ENCODE results near the gene CANT1. TPM values are rescaled to one million over a fixed set of nuclear protein-coding genes. Genes with fewer than 3 reads are reported as not detected.

CANT1 gene
- total RNA-seq, 1 experiment from 2014 or later, result 97.1 TPM

GRCh38 chr17:79027925-79028491, 18.4 kb upstream of the CANT1 start:
- Histone ChIP-seq H3K79me2 (ENCODE audit: insufficient read depth, low read length) (no peaks in the 10 kb centered on the region), H3K9me3 (ENCODE audit: control insufficient read depth in 1 of 2, insufficient read depth in 1 of 2, low read depth in 1 of 2, low read length in 2 of 2) (no peaks in the 10 kb centered on the region), H3K4me2 (ENCODE audit: low read length) (peak overlapping the region; percentile 92), H3K9me2 (ENCODE audit: insufficient read depth) (no peaks in the 10 kb centered on the region), H2AFZ (ENCODE audit: low read depth, low read length, poor library complexity, severe bottlenecking) (peak overlapping the region; percentile 33), H3K27me3 (ENCODE audit: insufficient read depth, low read length) (no peaks in the 10 kb centered on the region), H4K20me1 (ENCODE audit: insufficient read depth) (no peaks in the 10 kb centered on the region), H3K36me3 (ENCODE audit: control insufficient read depth in 1 of 2, insufficient read depth in 2 of 2, low read length in 2 of 2) (no peaks in the 10 kb centered on the region), H3K9ac (ENCODE audit: low read length) (peak overlapping the region; percentile 53), H3K4me3 (replicated peaks in 1 of 2; ENCODE audit: low read depth in 1 of 2, low read length in 2 of 2) (peak overlapping the region in 1 of 2 experiments; percentile 56; a peak in 1 of 4 replicates), H3K4me1 (ENCODE audit: control insufficient read depth in 1 of 2, insufficient read depth in 2 of 2, low read length in 2 of 2) (peaks cover 45 to 59% of the 10 kb centered on the region in 2 experiments), H3K27ac (ENCODE audit: low read depth, low read length) (peak overlapping the region; percentile 40; the same call in 1 of the 2 replicates)
- POLR2A ChIA-PET, result no interaction called here
- TF ChIP-seq SRF (IDR thresholded peaks at IDR 0.05; ENCODE audit: low read depth) (no peak), SIN3A (IDR thresholded peaks at IDR 0.05; ENCODE audit: low read depth) (no peak)
- intact Hi-C loops (cut with micrococcal nuclease), result loop anchor here (2.0 kb wide), 1 partner anchor 15 kb away; no protein-coding TSS in a partner anchor
- RAD21 ChIA-PET (ENCODE audit: low non-redundant PET in 1 of 2, low total read pairs in 2 of 2, uncharacterized antibody in 2 of 2, unreplicated experiment in 2 of 2), result interaction anchor here in 1 of 2 experiments (1.2 kb wide), 1 partner anchor 14 kb away, joined by 4 read pairs; no protein-coding TSS in a partner anchor
- DNase-seq (ENCODE audit: low read depth, low spot score), result no peak
- CTCF ChIA-PET, result interaction anchor here (0.9 to 5.0 kb wide), 12 partner anchors 8 to 365 kb away, joined by 3 to 44 read pairs (median 4); partner anchors contain the start of genes CANT1 and ENGASE
- no peak for ATAC-seq
- BruUV-seq (replicated peaks), result no TSS peak

DNA sequence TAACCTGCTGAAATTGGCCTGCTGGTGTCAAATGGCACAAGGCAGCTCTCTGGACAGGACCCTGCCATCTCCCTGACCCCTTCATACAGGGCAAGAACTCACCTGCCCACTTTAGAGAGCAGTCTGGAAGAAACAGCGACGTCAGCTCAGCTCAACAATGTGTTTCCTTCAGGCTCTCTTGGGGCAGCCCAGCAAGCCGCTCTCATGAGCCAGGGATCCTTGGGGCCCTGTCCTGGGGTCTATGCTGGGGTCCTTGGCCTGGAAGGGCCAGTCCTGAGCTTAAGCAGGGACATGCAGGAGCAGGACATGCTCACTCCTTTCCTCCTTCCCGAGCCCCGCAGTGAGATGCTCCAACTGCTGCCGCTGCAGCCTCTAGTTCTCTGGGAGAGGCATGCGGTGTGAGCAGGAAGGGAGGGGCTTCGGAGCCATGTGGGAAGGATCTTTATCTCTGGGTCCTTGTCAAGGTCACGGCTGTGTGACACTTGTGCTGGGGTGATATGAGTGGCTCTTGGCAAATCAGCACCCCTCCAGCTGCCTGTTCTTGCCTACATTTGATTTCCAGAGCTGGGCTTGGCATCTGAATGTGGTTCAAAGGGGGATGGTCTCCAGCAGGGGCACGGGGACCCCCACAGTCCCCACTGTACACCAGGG, 17.8 kb upstream of the CANT1 start:
- BruUV-seq (replicated peaks), result TSS peak; percentile 30
- no peak for DNase-seq (ENCODE audit: low read depth, low spot score)
- Histone ChIP-seq H3K4me3 (replicated peaks in 1 of 2; ENCODE audit: low read depth in 1 of 2, low read length in 2 of 2) (peak overlapping the region; percentile 30 to 56), H2AFZ (ENCODE audit: low read depth, low read length, poor library complexity, severe bottlenecking) (peak overlapping the region; percentile 33), H3K36me3 (ENCODE audit: control insufficient read depth in 1 of 2, insufficient read depth in 2 of 2, low read length in 2 of 2) (no peaks in the 10 kb centered on the region), H3K4me2 (ENCODE audit: low read length) (peak overlapping the region; percentile 92), H3K27me3 (ENCODE audit: insufficient read depth, low read length) (no peaks in the 10 kb centered on the region), H4K20me1 (ENCODE audit: insufficient read depth) (no peaks in the 10 kb centered on the region), H3K9me2 (ENCODE audit: insufficient read depth) (no peaks in the 10 kb centered on the region), H3K27ac (ENCODE audit: low read depth, low read length) (peak overlapping the region; percentile 40; the same call in 1 of the 2 replicates), H3K9ac (ENCODE audit: low read length) (peak overlapping the region; percentile 53), H3K79me2 (ENCODE audit: insufficient read depth, low read length) (no peaks in the 10 kb centered on the region), H3K9me3 (ENCODE audit: control insufficient read depth in 1 of 2, insufficient read depth in 1 of 2, low read depth in 1 of 2, low read length in 2 of 2) (no peaks in the 10 kb centered on the region), H3K4me1 (ENCODE audit: control insufficient read depth in 1 of 2, insufficient read depth in 2 of 2, low read length in 2 of 2) (peaks cover 45 to 59% of the 10 kb centered on the region in 2 experiments)
- intact Hi-C loops (cut with micrococcal nuclease), result loop anchor here (2.0 kb wide), 1 partner anchor 15 kb away; no protein-coding TSS in a partner anchor
- RAD21 ChIA-PET (ENCODE audit: low non-redundant PET in 1 of 2, low total read pairs in 2 of 2, uncharacterized antibody in 2 of 2, unreplicated experiment in 2 of 2), result no interaction called here
- CTCF ChIA-PET, result interaction anchor here (0.7 to 5.0 kb wide), 8 partner anchors 9 to 56 kb away, joined by 3 to 44 read pairs (median 4); partner anchors contain the start of gene CANT1
- peak; percentile 30 for ATAC-seq
- POLR2A ChIA-PET, result interaction anchor here (1.0 to 2.0 kb wide), 2 partner anchors 8 to 18 kb away, joined by 3 to 8 read pairs; no protein-coding TSS in a partner anchor
- no peak for TF ChIP-seq CBX3 (IDR thresholded peaks at IDR 0.05; ENCODE audit: low read depth)
- TF ChIP-seq SIN3A (IDR thresholded peaks at IDR 0.05; ENCODE audit: low read depth), result no peak
- TF ChIP-seq ZNF274 (IDR thresholded peaks at IDR 0.05; ENCODE audit: low read depth, low read length), result no peak
- TF ChIP-seq ZBTB33 (IDR thresholded peaks at IDR 0.05; ENCODE audit: extremely low read depth, insufficient replicate concordance, low read length), result no peak
- TF ChIP-seq ZFX (IDR thresholded peaks at IDR 0.05), result no peak
- TF ChIP-seq CTCF (IDR thresholded peaks at IDR 0.05 in 2 of 3, conservative IDR thresholded peaks at IDR 0.05 in 1 of 3; ENCODE audit: borderline replicate concordance in 1 of 3, insufficient read depth in 1 of 3, low read depth in 2 of 3, low read length in 2 of 3), result no peak
- TF ChIP-seq TCF7L2 (IDR thresholded peaks at IDR 0.05; ENCODE audit: borderline replicate concordance, extremely low read depth, insufficient read depth, insufficient read length), result no peak
- TF ChIP-seq, protein P1, sequence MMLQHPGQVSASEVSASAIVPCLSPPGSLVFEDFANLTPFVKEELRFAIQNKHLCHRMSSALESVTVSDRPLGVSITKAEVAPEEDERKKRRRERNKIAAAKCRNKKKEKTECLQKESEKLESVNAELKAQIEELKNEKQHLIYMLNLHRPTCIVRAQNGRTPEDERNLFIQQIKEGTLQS (IDR thresholded peaks at IDR 0.05), result no peak
- no peak for TF ChIP-seq EGR1 (IDR thresholded peaks at IDR 0.05; ENCODE audit: low read depth)
- TF ChIP-seq SRF (IDR thresholded peaks at IDR 0.05; ENCODE audit: low read depth), result no peak
- TF ChIP-seq CEBPB (IDR thresholded peaks at IDR 0.05; ENCODE audit: low read depth), result no peak
- TF ChIP-seq, protein P2, sequence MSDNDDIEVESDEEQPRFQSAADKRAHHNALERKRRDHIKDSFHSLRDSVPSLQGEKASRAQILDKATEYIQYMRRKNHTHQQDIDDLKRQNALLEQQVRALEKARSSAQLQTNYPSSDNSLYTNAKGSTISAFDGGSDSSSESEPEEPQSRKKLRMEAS (IDR thresholded peaks at IDR 0.05), result no peak
- no peak for TF ChIP-seq POLR2A (IDR thresholded peaks at IDR 0.05; ENCODE audit: borderline replicate concordance, extremely low read depth, insufficient read depth, insufficient read length)
- TF ChIP-seq JUND (IDR thresholded peaks at IDR 0.05), result no peak

All from HCT116 (cell line).